Loucy (cell line): ENCODE measurements around the gene PTRHD1.

ENCODE experiments used
- CTCF ChIP-seq: fragments of 200-600 bp; sonication (generic); conservative IDR thresholded peaks from 2 replicates; pipeline ENCODE4 v1.5.1; 2014; ENCODE audit warnings: mild to moderate bottlenecking, antibody characterized with exemption, low read length
- EZH2phosphoT487 ChIP-seq: fragments of 200-600 bp; IDR thresholded peaks from 2 replicates; pipeline ENCODE4 v1.6.1; 2018; ENCODE audit warnings: antibody characterized with exemption, mild to moderate bottlenecking, moderate library complexity, borderline replicate concordance

DNA sequence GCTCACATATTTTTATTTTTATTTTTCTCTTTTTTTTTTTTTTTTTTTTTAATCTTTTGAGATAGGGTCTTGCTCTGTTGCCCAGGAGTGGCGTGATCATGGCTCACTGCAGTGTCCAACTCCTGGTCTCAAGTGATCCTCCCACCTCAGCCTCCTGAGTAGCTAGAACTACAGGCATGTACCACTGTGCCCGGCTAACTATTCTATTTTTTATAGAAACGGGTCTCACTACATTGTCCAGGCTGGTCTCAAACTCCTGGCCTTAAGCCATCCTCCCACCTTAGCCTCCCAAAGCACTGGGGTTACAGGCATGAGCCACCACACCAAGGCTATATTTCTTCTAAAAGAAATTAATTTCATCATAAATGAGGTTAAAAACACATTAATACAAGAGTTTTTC lies 45.9 kb downstream of the PTRHD1 start:
- no peak for TF ChIP-seq CTCF
- no peak for TF ChIP-seq EZH2phosphoT487
